ENCODE data around the gene KRT7.

KRT7 gene

DNA sequence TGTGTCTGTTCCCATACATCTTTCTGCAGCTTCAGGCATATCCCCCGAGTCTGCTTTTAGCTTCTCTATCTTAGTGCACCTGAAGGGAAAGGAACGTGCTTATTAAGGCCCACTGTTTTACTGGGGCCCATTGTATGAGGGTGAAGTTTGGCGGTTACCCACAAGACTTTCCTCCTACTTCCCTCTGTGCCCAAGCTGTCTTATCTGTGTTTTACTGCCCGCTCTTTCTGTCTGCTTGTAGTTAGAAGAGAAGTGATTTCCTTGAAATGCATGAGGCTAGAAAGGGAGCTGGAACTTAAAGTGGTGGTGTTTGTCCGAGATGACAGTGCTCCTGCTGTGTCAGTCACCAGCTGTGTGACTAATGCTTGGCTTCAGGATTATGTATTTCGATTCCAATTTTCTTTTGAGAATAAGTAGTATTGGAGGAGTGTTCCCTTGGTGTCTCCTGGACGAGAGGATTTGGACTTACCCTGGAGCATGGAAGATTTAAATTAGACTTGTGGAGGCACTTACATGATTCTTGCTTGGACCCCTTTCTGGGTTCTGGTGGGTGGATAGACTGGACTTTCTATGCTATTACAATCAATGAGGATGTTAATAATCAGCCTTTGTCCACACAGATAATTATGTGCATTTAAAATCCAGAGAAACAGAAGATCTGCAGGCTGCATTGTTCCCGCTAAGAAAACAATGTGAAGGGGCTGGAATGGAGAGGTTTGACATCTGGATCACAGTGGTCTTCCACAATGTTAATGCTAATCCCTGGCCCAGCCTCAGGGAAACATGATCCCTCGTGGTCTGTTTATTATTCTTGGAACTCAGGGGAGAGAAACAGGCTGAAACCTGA lies 27.5 kb downstream of the KRT7 start:
- H2AFZ ChIP-seq: no peak overlapping the region
- H3K79me2 ChIP-seq: no peaks in the 10 kb centered on the region
- no peak overlapping the region for H3K9ac ChIP-seq
- no peaks in the 10 kb centered on the region for H3K9me3 ChIP-seq (ENCODE audit: control insufficient read depth, low read length)
- H3K27ac ChIP-seq: no peak overlapping the region
- peaks cover 8% of the 10 kb centered on the region for H3K4me1 ChIP-seq
- no peaks in the 10 kb centered on the region for H3K36me3 ChIP-seq (ENCODE audit: control insufficient read depth, insufficient read depth, low read length)
- H3K4me3 ChIP-seq (ENCODE audit: low read depth, low read length): no peak overlapping the region
- no peak overlapping the region for H3K4me2 ChIP-seq (ENCODE audit: low read length)
- TF ChIP-seq, protein P1, sequence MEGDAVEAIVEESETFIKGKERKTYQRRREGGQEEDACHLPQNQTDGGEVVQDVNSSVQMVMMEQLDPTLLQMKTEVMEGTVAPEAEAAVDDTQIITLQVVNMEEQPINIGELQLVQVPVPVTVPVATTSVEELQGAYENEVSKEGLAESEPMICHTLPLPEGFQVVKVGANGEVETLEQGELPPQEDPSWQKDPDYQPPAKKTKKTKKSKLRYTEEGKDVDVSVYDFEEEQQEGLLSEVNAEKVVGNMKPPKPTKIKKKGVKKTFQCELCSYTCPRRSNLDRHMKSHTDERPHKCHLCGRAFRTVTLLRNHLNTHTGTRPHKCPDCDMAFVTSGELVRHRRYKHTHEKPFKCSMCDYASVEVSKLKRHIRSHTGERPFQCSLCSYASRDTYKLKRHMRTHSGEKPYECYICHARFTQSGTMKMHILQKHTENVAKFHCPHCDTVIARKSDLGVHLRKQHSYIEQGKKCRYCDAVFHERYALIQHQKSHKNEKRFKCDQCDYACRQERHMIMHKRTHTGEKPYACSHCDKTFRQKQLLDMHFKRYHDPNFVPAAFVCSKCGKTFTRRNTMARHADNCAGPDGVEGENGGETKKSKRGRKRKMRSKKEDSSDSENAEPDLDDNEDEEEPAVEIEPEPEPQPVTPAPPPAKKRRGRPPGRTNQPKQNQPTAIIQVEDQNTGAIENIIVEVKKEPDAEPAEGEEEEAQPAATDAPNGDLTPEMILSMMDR (IDR thresholded peaks at IDR 0.05): no peak
- H3K27me3 ChIP-seq (ENCODE audit: control insufficient read depth, insufficient read depth, low read length): no peaks in the 10 kb centered on the region

- Histone ChIP-seq H3K9me3 (ENCODE audit: control insufficient read depth, low read length) (no peaks in the 10 kb centered on the region), H3K4me1 (peaks cover 8% of the 10 kb centered on the region), H3K4me2 (ENCODE audit: low read length) (no peak overlapping the region), H3K27me3 (ENCODE audit: control insufficient read depth, insufficient read depth, low read length) (no peaks in the 10 kb centered on the region), H2AFZ (no peak overlapping the region), H3K9ac (no peak overlapping the region), H3K4me3 (ENCODE audit: low read depth, low read length) (no peak overlapping the region), H3K36me3 (ENCODE audit: control insufficient read depth, insufficient read depth, low read length) (no peaks in the 10 kb centered on the region), H3K27ac (no peak overlapping the region), H3K79me2 (no peaks in the 10 kb centered on the region)
- TF ChIP-seq, protein P1 (IDR thresholded peaks at IDR 0.05): no peak
These were observed 28.1 kb downstream of the KRT7 start for GRCh38 chr12:52261208-52261484.

- H2AFZ ChIP-seq: no peak overlapping the region
- no peaks in the 10 kb centered on the region for H3K36me3 ChIP-seq (ENCODE audit: control insufficient read depth, insufficient read depth, low read length)
These were observed 29.2 kb downstream of the KRT7 start for GRCh38 chr12:52262286-52262685.

DNA sequence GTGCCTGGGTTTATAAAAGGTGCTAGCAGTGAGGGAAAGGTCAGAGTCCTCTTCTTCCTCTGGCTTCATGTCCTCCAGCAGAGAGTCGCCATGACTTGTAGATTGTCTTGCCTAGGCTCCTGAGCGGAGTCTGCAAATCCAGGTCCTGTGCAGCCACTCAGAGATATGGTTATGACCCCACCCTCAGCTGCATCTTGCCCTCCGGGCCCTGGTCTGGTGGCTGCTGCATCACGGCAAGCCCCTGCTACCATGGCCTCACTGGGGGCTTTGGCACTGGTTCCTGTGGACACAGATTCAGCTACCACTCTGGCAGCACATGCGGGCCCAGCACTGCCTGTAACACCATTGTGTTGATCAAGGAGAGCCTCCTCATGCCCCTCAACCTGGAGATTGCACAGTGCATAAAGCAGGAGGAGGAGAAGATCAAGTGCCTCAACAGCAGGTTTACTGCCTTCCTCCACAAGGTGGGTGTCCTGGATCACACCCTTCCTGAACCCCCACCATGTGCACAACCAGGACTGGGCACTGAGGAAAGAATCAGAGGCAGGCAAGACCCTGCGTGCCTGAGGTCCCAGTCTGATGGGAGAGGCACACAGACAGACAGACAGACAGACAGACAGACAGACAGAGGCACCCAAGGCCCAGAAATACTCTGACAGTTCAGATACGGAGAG lies 30.9 kb downstream of the KRT7 start:
- no peaks in the 10 kb centered on the region for H3K27me3 ChIP-seq (ENCODE audit: control insufficient read depth, insufficient read depth, low read length)
- H2AFZ ChIP-seq: no peak overlapping the region
- H3K4me2 ChIP-seq (ENCODE audit: low read length): no peak overlapping the region
- TF ChIP-seq, protein P1 (IDR thresholded peaks at IDR 0.05): no peak
- H3K4me1 ChIP-seq: peaks cover 8% of the 10 kb centered on the region
- no peak overlapping the region for H3K9ac ChIP-seq
- no peaks in the 10 kb centered on the region for H3K79me2 ChIP-seq
- no peaks in the 10 kb centered on the region for H3K9me3 ChIP-seq (ENCODE audit: control insufficient read depth, low read length)
- H3K27ac ChIP-seq: no peak overlapping the region
- H3K36me3 ChIP-seq (ENCODE audit: control insufficient read depth, insufficient read depth, low read length): no peaks in the 10 kb centered on the region
- no peak overlapping the region for H3K4me3 ChIP-seq (ENCODE audit: low read depth, low read length)

More at GRCh38 chr12:52262286-52262685, 29.2 kb downstream of the KRT7 start:
- Histone ChIP-seq H3K9me3 (ENCODE audit: control insufficient read depth, low read length) (no peaks in the 10 kb centered on the region), H3K4me3 (ENCODE audit: low read depth, low read length) (no peak overlapping the region), H3K9ac (no peak overlapping the region), H3K4me1 (peaks cover 8% of the 10 kb centered on the region), H3K4me2 (ENCODE audit: low read length) (no peak overlapping the region), H3K27ac (no peak overlapping the region), H3K27me3 (ENCODE audit: control insufficient read depth, insufficient read depth, low read length) (no peaks in the 10 kb centered on the region), H3K79me2 (no peaks in the 10 kb centered on the region)
- TF ChIP-seq, protein P1 (IDR thresholded peaks at IDR 0.05): no peak
